C4-2B (cell line): ENCODE results near the gene MRPL11.

Source experiments
- H3K27ac ChIP-seq: fragments of 450-650 bp; 2 replicates; pipeline ENCODE4 v1.5.1; 2017
- ZFX ChIP-seq: fragments of 450-650 bp; IDR thresholded peaks from 2 replicates; pipeline ENCODE4 v1.6.1; 2017
- TF ChIP-seq, protein P1 (sequence below): fragments of 450-650 bp; conservative IDR thresholded peaks from 2 replicates; pipeline ENCODE4 v1.5.1; 2017; ENCODE audit warnings: mild to moderate bottlenecking

Gene MRPL11

GRCh38 chr11:66415423-66415822 lies 23.2 kb downstream of the MRPL11 start:
- TF ChIP-seq, protein P1, sequence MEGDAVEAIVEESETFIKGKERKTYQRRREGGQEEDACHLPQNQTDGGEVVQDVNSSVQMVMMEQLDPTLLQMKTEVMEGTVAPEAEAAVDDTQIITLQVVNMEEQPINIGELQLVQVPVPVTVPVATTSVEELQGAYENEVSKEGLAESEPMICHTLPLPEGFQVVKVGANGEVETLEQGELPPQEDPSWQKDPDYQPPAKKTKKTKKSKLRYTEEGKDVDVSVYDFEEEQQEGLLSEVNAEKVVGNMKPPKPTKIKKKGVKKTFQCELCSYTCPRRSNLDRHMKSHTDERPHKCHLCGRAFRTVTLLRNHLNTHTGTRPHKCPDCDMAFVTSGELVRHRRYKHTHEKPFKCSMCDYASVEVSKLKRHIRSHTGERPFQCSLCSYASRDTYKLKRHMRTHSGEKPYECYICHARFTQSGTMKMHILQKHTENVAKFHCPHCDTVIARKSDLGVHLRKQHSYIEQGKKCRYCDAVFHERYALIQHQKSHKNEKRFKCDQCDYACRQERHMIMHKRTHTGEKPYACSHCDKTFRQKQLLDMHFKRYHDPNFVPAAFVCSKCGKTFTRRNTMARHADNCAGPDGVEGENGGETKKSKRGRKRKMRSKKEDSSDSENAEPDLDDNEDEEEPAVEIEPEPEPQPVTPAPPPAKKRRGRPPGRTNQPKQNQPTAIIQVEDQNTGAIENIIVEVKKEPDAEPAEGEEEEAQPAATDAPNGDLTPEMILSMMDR = no peak
- no peak for TF ChIP-seq ZFX

GRCh38 chr11:66414120-66414934 lies 24.3 kb downstream of the MRPL11 start:
- TF ChIP-seq, protein P1 = no peak
- no peak for TF ChIP-seq ZFX
- H3K27ac ChIP-seq = no peak overlapping the region

More at GRCh38 chr11:66415423-66415822, 23.2 kb downstream of the MRPL11 start:
- no peak overlapping the region for H3K27ac ChIP-seq

- TF ChIP-seq, protein P1 = no peak
- TF ChIP-seq ZFX = no peak
- H3K27ac ChIP-seq = no peak overlapping the region
These were observed 25.5 kb downstream of the MRPL11 start for GRCh38 chr11:66413167-66413566.

DNA sequence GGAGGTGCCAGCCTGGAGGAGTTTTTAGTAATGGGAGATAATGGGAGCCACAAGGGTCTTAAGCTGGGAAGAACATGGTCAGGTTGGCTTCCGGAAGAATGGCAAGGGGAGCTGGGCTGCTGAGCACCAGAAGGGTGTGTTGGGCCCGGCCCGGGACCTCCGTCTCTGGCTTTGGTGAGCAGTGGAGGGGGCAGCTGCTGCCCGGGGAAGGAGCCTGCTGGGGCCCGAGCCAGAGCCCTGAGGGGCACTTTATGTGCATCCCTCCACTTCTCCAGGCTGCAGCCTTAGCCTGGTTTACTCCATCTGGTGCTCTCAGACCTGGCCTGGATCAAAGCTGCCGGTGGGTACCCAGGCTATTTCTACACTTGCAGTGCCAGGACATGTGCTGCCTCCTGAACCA lies 26.5 kb downstream of the MRPL11 start:
- no peak overlapping the region for H3K27ac ChIP-seq
- TF ChIP-seq, protein P1 = no peak
- no peak for TF ChIP-seq ZFX

DNA sequence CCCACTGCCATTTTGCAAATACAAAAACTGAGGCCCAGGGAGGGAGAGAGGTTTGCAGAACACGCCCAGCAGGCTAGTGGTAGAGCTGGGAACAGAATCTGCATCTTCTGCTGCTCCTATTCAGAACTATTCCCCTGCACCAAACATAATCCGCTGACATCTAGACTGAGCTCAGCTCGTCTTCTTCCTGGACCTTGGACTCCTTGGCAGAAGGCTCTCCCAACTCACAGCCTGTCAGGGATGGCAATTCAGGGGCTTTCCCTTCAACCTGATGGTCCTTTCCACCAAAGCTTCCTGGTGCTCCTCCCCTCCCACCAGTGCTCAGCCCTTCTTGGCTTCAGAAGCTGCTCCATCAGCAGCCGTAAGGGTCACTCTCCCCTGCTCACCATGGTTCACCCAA lies 27.3 kb downstream of the MRPL11 start:
- no peak overlapping the region for H3K27ac ChIP-seq
- TF ChIP-seq, protein P1 = no peak
- no peak for TF ChIP-seq ZFX

- no peak overlapping the region for H3K27ac ChIP-seq
- TF ChIP-seq, protein P1 = no peak
- TF ChIP-seq ZFX = no peak
These were observed 28.5 kb downstream of the MRPL11 start for GRCh38 chr11:66410191-66410590.

DNA sequence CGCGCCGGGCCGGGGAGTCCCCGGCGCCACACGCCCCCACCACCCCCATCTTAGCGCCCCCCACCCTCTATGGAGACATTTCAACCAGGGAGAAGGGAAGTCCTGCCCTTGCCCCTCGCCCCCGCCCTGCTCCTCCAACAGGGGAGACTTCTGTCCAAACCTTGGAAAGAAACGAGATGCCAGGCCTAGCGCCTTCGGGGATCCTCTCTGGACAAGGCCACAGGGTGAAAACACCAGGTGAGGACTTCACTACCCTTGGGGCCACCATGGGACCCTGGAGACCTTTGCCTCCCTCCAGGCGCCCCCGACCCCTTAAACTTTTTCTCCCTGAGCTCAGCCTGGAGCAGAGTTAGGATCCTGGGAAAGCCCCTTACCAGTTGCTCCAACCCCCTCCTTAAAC lies 29.4 kb downstream of the MRPL11 start:
- no peak overlapping the region for H3K27ac ChIP-seq
- TF ChIP-seq, protein P1 = no peak
- no peak for TF ChIP-seq ZFX
